GM19463 (cell line): ENCODE measurements around the gene LRRC23.
"Not testable (repeated sequence)": the region's sequence is repeated elsewhere in the genome, so short reads cannot be mapped to it uniquely, and the experiment has no call there.

ENCODE experiments used
- ATAC-seq: cut with Tn5 transposase; IDR thresholded peaks from one replicate; pipeline ENCODE4 v1.9.1; 2021; ENCODE audit warnings: mild to moderate bottlenecking, moderate library complexity; ENCODE audit not compliant: unreplicated experiment

Gene LRRC23

DNA sequence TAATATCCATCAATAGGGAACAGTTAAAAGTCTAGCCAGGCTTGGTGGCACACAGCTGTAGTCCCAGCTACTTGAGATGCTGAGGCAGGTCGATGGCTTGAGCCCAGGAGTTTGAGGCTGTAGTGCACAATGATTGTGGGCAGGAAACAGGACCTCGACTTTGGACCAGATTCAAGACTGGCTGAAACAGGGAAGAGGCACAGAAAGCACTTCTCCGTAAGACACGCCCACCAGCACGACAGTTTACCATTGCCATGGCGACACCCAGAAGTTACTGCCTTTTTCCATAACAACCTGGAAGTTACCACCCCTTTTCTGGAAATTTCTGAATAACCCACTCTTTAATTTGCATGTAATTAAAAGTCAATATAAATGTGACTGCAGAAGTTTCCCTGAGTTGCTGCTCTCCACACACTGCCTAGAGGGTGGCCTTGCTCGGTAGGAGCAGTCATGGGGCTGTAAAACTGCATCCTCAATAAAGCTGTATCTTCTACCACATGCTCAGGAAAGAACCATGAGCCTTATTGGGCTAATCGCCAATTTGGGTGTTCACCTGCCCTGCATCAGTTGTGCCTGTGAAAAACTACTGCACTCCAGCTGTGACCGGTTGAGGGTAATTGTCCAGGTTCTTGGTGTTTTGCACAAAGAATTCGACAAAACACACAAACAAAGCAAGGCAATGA is 4.6 kb upstream of the LRRC23 start:
- ATAC-seq: no peak

GRCh38 chr12:6902448-6902847 is 2.2 kb upstream of the LRRC23 start:
- no peak for ATAC-seq

- ATAC-seq: no peak
Measured at GRCh38 chr12:6903722-6904121, 900 bp upstream of the LRRC23 start.

- ATAC-seq: no peak
Measured at GRCh38 chr12:6905414-6906040, 905 bp downstream of the LRRC23 start.

GRCh38 chr12:6908141-6908540 is 3.5 kb downstream of the LRRC23 start:
- not testable (repeated sequence) for ATAC-seq

GRCh38 chr12:6909421-6910145 is 5.0 kb downstream of the LRRC23 start:
- ATAC-seq: no peak

- no peak for ATAC-seq
Measured at GRCh38 chr12:6912164-6912935, 7.7 kb downstream of the LRRC23 start.

- ATAC-seq: peak; percentile 83
Measured at GRCh38 chr12:6914246-6914946, 9.8 kb downstream of the LRRC23 start, which contains the start of gene ENO2. TSS of gene ENO2 (plus strand) at chr12:6914580. CDS start at chr12:6915833, 1,253 bp downstream.

DNA sequence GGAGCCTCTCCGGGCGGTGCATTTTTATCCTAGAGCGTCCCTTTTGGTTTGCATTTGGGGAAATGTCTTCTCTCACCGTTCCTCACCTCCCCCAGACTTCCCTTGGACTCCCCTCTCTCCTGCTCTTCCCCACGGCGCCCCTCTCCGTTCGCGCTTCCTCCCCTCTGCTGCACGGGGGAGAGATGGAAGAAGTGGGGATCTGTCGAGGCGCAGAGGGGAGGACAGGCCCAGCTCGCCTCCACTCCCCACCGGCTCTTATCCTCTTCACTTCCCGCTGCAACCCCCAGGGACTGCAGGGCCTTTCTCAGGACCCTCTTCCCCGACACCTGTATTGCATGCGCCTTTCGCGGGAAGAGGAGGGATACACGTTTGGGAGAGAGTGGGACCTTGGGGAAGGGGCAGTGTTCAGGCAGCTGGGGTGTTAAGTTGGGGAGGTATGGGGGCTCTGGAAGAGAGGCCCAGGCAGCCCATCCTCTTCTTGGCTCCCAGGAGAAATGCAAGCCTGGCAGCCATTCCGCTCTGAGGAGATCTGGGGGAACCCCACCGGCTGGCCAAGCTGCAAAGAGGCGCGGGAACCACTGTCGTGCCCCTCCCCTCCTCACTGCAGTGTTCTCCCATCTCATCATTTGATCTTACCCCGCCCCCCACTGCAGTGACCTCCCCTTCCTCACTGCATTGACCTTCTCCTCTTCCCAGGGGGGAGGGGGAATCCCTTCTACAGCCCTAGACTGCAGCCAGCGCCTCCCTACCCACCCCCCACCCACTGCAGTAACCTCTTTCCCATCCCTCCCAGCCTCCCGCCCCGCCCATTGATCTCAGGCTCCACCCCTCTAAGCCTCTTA is 10.5 kb downstream of the LRRC23 start:
- no peak for ATAC-seq

DNA sequence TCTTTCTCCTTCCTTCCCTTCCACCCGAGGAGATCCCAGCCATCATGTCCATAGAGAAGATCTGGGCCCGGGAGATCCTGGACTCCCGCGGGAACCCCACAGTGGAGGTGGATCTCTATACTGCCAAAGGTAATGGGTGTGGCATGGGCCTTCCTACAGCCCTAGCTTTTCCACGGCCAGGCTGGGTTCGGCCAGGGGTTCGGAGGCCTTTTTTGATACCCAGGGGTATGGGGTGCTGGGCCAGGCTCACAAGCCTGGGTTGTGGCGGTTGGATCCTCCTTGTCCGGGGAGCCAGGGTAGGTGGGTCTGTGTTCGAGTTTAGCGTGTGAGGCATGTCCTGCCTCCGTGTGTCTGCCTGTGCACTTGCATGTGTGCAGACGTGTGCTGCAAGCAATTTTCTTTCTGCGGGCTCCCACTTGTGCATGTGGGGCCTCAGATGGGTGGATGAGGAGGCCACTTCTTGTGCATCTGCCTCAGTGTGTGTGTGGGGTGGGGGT is 11.2 kb downstream of the LRRC23 start:
- ATAC-seq: no peak

DNA sequence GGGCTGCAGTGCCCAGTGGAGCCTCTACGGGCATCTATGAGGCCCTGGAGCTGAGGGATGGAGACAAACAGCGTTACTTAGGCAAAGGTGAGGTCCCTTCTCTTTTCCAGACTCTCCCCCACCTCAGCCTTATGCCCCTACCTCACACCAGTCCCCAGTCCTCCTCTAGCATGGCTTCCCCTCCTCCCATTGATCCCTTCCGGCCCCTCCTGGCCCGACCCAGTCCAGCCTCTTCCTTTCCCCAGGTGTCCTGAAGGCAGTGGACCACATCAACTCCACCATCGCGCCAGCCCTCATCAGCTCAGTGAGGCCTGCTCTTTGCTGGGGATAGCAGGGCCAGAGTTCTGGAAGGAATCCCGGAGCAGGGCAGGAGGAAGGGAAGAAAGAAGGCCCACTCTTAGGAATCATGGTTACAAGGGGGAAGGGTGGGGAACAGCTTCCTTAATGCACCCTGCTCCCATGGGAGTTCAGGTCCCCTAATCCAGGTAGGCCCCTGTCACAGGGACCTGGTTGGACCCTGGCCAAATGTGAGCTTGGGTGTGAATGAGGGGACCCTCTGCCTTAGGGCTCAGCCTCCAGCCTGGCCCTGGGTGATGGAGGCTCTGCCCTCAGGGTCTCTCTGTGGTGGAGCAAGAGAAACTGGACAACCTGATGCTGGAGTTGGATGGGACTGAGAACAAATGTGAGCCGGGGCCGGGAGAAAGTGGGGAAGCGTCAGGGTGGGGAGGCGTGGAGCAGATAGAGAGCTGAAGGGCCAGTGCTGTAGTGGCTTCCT is 12.0 kb downstream of the LRRC23 start:
- no peak for ATAC-seq

DNA sequence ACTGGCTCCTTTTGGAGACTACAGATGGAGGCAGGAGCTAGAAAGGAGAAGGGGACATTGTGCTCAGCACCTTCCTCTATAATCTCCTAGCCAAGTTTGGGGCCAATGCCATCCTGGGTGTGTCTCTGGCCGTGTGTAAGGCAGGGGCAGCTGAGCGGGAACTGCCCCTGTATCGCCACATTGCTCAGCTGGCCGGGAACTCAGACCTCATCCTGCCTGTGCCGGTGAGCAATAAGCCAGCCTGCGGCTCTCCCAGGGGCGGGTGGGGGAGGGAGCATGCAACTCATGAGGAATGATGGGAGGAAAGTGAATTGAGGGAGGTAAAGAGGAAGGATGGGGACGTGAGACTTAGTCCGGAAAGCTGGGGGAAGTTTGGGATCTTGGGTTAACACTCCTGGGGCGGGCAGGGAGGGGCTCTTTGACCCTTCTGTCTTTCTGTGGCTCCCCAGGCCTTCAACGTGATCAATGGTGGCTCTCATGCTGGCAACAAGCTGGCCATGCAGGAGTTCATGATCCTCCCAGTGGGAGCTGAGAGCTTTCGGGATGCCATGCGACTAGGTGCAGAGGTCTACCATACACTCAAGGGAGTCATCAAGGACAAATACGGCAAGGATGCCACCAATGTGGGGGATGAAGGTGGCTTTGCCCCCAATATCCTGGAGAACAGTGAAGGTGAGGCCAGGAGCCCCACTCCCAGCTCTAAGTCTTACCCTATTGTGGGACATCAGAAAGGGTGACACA is 13.0 kb downstream of the LRRC23 start:
- no peak for ATAC-seq

GRCh38 chr12:6919588-6919987 is 15.0 kb downstream of the LRRC23 start:
- no peak for ATAC-seq

GRCh38 chr12:6921539-6921938 is 16.9 kb downstream of the LRRC23 start:
- no peak for ATAC-seq

- ATAC-seq: no peak
Measured at GRCh38 chr12:6921996-6922946, 17.6 kb downstream of the LRRC23 start.

GRCh38 chr12:6923003-6923732 is 18.5 kb downstream of the LRRC23 start:
- no peak for ATAC-seq
